Breast epithelium (tissue), 3 donors: ENCODE results near the gene PRG3.

ENCODE experiments used
- CTCF ChIP-seq, 3 donors: fragments of 450-650 bp; IDR thresholded peaks; one replicate each; pipeline ENCODE4 v1.5.1; 2016 to 2017; ENCODE audit warnings: antibody characterized with exemption in 3 of 3, mild to moderate bottlenecking in 3 of 3, moderate library complexity in 3 of 3
- POLR2A ChIP-seq: fragments of 450-650 bp; IDR thresholded peaks from one replicate; pipeline ENCODE4 v1.6.1; 2016; ENCODE audit warnings: antibody characterized with exemption, mild to moderate bottlenecking, moderate library complexity
- POLR2AphosphoS5 ChIP-seq, 3 donors: sonication (generic); formaldehyde crosslinking; IDR thresholded peaks; one replicate each; pipeline ENCODE4 v1.6.1; 2017; ENCODE audit warnings: antibody characterized with exemption in 3 of 3

- TF ChIP-seq CTCF (IDR thresholded peaks at IDR 0.05): no peak
- TF ChIP-seq POLR2A: no peak
- no peak for TF ChIP-seq POLR2AphosphoS5 (IDR thresholded peaks at IDR 0.05)
These were observed 11.3 kb upstream of the PRG3 start for GRCh38 chr11:57392066-57392762.
